C4-2B (cell line): ENCODE measurements around the gene PCNX1.
"Not testable (repeated sequence)": the region's sequence is repeated elsewhere in the genome, so short reads cannot be mapped to it uniquely, and the experiment has no call there.

ENCODE experiments used
- H3K27ac ChIP-seq: fragments of 450-650 bp; 2 replicates; pipeline ENCODE4 v1.5.1; 2017
- ZFX ChIP-seq: fragments of 450-650 bp; IDR thresholded peaks from 2 replicates; pipeline ENCODE4 v1.6.1; 2017
- TF ChIP-seq, protein P1 (sequence below): fragments of 450-650 bp; conservative IDR thresholded peaks from 2 replicates; pipeline ENCODE4 v1.5.1; 2017; ENCODE audit warnings: mild to moderate bottlenecking

The PCNX1 gene

DNA sequence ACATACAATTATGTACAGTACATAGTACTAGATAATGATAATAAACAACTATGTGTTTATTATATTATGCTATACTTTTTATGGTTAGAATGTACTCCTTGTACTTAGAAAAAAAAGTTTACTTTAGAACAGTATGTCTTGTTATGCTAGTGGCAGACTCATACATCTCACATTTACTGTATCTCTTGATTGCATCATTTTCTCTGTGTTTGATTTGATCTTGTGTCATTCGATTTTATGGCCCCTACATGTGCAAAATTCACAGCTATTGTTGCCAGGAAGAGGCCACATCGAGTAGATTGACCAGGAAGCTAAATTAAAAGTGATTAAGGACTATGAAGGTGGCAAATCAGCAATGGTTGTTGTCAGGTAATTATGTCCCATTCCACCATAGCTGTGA, 153.0 kb downstream of the PCNX1 start:
- TF ChIP-seq, protein P1, sequence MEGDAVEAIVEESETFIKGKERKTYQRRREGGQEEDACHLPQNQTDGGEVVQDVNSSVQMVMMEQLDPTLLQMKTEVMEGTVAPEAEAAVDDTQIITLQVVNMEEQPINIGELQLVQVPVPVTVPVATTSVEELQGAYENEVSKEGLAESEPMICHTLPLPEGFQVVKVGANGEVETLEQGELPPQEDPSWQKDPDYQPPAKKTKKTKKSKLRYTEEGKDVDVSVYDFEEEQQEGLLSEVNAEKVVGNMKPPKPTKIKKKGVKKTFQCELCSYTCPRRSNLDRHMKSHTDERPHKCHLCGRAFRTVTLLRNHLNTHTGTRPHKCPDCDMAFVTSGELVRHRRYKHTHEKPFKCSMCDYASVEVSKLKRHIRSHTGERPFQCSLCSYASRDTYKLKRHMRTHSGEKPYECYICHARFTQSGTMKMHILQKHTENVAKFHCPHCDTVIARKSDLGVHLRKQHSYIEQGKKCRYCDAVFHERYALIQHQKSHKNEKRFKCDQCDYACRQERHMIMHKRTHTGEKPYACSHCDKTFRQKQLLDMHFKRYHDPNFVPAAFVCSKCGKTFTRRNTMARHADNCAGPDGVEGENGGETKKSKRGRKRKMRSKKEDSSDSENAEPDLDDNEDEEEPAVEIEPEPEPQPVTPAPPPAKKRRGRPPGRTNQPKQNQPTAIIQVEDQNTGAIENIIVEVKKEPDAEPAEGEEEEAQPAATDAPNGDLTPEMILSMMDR: no peak
- TF ChIP-seq ZFX: no peak
- H3K27ac ChIP-seq: no peak overlapping the region

DNA sequence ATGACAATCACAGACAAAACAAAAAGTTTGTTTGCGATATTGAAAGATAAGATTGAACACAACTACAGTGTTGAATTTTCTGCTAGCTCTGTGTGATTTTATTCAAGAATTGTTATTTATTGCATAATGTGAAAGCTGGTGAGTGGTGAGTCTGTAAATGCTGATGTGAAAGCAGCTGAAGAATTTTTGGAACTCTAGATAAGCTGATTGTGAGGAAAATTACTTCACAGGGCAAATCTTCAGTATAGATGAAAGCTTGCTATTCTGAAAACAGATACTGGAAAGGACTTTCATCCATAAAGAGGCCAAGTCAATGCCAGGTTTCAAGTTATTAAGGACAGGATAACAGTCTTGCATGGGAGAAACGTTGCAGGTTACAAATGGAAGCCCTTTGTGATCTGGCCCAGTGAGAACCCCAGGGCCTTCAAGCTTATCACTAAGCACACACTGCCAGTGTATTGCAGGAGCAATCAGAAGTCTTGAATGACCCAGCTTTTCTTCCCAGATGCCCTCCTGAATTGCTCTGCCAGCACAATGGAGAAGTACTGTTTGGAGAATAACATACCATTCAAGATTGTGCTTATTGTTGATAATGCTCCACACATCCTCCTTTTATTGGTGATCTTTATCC, 153.7 kb downstream of the PCNX1 start:
- TF ChIP-seq, protein P1: no peak
- TF ChIP-seq ZFX: no peak
- H3K27ac ChIP-seq: no peak overlapping the region

DNA sequence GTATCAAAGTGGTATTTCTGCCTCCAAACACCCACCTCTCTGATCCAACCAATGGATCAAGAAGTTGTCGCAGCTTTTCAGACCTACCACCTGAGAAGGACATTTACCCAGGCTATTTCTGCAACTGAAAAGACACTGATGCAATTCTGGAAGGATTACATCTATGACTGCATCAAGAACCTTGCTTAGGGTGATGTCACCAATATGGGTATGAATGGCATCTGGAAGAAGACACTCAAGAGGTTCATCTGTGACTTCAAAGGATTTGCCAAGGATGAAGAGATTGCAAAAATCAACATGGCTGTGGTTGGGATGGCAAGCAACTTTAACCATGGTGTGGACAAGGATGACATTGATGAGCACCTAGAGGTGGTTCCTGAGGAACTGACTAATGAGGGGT, 154.2 kb downstream of the PCNX1 start:
- no peak overlapping the region for H3K27ac ChIP-seq
- no peak for TF ChIP-seq ZFX
- TF ChIP-seq, protein P1: no peak

DNA sequence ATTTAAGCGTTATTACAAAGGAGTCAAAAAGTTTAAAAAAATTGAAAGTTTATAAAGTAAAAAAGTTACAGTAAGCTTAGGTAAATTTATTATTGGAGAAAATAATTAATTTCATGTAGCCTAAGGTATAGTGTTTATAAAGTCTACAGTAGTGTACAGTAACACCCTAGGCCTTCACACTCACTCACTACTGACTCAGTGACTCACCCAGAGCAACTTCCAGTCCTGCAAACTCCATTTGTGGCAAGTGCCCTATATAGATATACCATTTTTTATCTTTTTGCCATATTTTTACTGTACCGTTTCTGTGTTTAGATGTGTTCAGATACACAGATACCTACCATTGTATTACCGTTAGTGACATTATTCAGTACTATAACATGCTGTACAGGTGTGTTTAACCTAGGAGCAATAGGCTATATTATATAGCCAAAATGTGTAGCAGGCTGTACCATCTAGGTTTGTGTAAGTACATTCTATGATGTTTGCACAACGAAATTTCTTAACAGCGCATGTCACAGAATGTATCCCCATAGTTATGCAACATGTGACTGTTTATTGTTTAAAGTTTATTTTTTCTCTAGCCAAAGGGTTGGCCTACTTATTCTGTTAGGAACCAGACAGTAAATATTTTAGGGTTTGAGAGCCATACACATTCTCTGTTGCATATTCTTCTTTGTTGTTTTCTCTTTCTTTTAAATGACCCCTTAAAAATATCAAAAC, 155.5 kb downstream of the PCNX1 start:
- no peak overlapping the region for H3K27ac ChIP-seq
- TF ChIP-seq ZFX: no peak
- TF ChIP-seq, protein P1: no peak

DNA sequence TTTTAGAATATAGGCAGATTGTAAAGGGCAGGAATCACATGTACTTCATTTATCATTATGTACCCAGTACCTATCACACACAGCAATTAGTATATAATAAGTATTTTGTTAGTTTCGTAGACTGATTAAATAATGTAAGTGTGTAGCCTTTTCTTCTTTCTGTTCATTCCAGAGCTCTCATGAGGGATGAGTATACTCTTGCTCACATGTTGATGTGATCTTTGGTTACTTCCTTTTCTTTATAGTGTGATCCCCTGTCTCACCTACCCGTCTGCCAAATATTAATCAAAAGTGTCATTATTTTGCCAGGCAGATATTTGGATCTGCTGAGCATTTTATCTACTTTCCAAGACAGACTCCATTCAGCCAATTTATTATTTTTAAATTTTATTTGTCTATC, 156.1 kb downstream of the PCNX1 start:
- TF ChIP-seq, protein P1: no peak
- TF ChIP-seq ZFX: no peak
- H3K27ac ChIP-seq: no peak overlapping the region

DNA sequence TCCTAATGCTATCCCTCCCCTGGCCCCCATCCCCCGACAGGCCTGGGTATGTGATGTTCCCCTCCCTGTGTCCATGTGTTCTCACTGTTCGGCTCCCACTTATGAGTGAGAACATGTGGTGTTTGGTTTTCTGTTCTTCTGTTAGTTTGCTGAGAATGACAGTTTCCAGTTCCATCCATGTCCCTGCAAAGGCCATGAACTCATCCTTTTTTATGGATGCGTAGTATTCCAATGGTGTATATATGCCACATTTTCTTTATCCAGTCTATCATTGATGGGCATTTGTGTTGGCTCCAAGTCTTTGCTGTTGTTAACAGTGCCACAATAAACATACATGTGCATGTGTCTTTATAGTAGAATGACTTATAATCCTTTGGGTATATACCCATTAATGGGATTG, 157.5 kb downstream of the PCNX1 start:
- H3K27ac ChIP-seq: not testable (repeated sequence)

DNA sequence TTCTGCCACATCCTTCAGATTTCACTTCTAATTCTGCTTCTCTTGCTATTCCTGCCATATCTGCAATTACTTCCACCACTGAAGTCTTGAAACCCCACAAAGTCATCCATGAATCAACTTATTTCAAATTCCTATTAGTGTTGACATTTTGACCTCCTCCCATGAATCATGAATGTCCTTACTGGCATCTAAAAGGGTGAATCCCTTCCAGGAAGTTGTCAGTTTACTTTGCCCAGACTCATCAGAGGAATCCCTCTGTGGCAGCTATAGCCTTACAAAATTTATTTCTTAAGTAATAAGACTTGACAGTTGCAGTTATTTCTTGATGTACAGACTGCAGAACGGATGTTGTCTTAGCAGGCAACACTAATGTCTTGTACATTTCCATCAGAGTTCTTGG, 162.9 kb downstream of the PCNX1 start:
- H3K27ac ChIP-seq: no peak overlapping the region
- TF ChIP-seq ZFX: no peak
- TF ChIP-seq, protein P1: no peak

DNA sequence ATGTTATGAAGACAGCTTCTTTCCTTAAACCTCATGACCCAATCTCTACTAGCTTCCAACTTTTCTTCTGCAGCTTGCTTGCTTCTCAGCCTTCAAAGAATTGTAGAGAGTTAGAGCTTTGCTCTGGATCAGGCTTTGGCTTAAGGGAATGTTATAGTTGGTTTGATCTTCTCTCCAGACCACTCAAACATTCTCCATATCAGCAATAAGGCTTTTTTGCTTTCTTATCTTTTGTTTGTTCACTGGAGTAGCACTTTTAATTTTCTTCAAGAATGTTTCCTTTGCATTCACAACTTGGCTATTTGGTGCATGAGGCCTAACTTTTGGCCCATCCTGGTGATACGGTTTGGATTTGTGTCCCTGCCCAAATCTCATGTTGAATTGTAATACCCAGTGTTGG, 163.8 kb downstream of the PCNX1 start:
- TF ChIP-seq, protein P1: no peak
- H3K27ac ChIP-seq: no peak overlapping the region
